OCI-LY1 (cell line): Measurements from ENCODE around the gene TMEM184B.

ENCODE experiments used
- CTCF ChIP-seq: fragments of 200-600 bp; sonication (generic), shearing (Covaris generic); IDR thresholded peaks from 2 replicates; pipeline ENCODE4 v1.5.1; 2017; ENCODE audit warnings: mild to moderate bottlenecking, antibody characterized with exemption, low read length, moderate library complexity, mixed read lengths
- EZH2 ChIP-seq: fragments of 200-600 bp; sonication (generic), shearing (Covaris generic); IDR thresholded peaks from 2 replicates; pipeline ENCODE4 v1.8.0; 2017; ENCODE audit warnings: borderline replicate concordance, mixed run types, mild to moderate bottlenecking, antibody characterized with exemption, low read length, moderate library complexity, mixed read lengths

GRCh38 chr22:38187413-38188212, 85.2 kb downstream of the TMEM184B start:
- no peak for TF ChIP-seq EZH2
- no peak for TF ChIP-seq CTCF
